Hematopoietic multipotent progenitor cell treated with erythropoietin and hydrocortisone succinate and interleukin-3 and kit ligand, for 17 days (in vitro differentiated cells): ENCODE data around the gene ATPAF1.

Experiments
- DNase-seq: peaks from one replicate; pipeline ENCODE4 v3.0.0-alpha.2; 2015; ENCODE audit warnings: low spot score

ATPAF1 gene

DNA sequence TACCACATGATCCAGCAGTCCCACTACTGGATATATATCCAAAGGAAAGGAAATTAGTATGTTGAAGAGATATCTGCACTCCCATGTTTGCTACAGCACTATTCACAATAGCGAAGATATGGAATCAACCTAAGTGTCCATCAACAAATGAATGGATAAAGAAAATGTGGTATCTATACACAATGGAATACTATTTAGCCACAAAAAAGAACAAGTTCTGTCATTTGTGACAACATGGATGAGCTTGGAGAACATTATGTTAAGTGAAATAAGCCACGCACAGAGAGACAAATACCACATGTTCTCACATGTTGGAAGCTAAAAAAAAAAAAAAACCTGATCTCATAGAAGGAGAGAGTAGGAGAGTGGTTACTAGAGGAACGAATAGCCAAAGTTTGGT, 17.7 kb downstream of the ATPAF1 start:
- no peak for DNase-seq

GRCh38 chr1:46649764-46650163, 18.4 kb downstream of the ATPAF1 start:
- no peak for DNase-seq

DNA sequence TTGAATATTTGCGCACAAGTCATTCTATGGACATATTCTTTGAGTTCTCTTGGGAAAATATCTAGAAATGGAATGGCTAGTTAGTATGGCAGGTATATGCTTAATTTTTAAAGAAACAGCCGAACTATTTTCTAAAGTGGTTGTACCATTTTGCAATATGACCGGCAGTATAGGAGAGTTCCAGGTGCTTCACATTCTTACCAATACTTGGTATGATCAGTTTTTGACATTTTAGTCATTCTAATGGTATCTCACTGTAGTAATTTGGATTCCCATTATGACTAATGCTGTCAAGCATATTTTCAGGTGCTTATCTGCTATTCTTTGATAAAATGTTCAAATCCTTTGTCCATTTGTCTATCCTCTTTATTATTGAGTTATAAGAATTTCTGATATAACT, 20.6 kb downstream of the ATPAF1 start:
- DNase-seq, result no peak

GRCh38 chr1:46646844-46647243, 21.3 kb downstream of the ATPAF1 start:
- DNase-seq, result no peak

DNA sequence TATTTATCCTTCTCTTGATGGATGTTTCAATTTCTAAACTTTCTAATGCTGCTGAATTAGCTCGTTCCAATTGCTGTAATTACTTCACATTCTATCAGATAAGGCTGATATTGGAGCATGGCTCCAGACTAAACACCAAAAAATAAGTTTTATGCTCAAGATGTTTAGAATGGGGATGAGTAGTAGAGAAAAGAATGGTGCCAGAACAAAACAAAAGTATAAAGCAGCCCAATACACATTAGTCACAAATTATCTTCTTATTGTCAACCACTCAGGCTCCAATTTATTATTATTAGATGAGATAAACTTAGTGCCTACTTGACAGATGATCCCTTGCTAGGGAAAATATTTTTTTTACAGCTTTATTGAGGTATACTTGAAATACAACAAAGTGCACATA, 21.8 kb downstream of the ATPAF1 start:
- no peak for DNase-seq

DNA sequence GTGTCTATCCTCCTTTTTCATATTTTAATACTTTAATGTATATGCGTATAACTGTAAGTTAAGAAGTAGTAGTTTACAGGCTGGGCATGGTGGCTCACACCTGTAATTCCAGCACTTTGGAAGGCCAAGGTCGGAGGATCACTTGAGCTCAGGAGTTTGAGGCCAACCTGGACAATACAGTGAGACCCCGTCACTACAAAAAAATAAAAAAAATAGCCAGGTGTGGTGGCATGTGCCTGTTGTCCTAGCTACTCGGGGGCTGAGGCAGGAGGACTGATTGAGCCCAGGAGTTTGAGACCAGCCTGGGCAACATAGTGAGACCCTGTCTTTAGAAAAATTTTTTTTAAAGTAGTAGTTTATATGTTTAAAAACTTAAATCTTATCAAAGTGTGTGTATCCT, 22.3 kb downstream of the ATPAF1 start:
- no peak for DNase-seq

GRCh38 chr1:46643368-46643775, 24.8 kb downstream of the ATPAF1 start:
- DNase-seq, result no peak

DNA sequence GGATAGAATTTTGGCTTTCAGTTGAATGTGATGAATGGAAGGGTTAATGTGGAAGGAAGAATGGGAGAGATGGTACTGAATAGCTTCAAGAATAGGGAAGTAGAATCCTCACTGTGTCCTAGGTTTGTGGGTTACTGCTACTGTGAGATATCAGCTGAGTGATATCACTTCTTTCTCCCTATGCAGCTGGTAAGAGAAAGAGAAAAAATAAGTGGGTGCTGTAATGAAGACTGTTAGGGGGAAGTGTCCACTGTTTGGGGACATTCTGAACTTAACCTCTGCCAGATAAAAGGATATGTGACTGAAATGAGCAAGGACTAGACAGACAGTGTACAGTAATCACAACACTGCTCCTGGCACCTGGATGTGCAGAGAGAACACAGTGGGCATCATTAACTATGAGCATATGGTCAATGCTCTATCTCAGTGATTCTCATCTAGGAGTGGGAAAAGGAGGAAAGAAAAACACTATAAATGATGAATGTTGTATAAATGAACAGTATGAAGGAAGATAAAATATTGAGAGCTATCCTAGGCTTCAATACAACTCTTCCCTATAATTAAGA, 26.0 kb downstream of the ATPAF1 start:
- no peak for DNase-seq

DNA sequence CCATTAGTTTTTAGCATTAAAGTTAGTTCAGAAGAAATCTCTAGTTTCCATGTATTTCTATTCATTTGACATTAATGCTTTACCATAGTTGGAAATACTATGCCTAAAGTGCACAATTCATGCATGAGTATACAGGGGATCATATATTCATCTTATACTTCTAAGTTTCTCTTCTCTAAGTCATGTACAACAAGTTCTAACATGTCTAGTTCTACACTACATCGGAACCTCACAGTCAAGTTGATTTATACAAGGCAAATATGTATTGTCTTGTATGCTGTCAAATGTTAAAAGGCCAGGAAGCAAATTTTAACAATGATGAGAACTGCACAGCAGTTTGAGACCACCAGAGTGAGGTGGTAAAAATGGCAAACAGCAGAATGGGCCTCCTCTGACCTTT, 28.6 kb downstream of the ATPAF1 start:
- DNase-seq, result no peak

DNA sequence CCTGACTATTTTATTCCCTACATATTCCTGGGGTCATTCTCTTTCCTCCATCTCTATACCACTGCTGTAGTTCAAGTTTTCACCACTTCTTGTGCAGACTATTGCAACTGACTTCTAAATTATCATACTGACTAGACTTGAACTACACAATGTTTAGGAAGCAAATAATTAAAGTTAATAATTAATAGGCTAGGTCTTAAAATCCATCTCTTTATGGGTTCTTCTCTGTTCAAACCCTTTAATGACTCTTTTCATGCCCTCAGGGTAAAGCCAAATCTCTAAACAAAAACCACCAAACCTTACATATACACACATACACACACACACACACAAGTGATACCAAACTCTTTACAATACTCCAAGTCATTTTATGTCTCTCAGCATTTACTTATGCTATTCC, 29.2 kb downstream of the ATPAF1 start:
- no peak for DNase-seq

- no peak for DNase-seq
Observed at GRCh38 chr1:46637444-46638083, 30.6 kb downstream of the ATPAF1 start.

GRCh38 chr1:46635205-46635604, 33.0 kb downstream of the ATPAF1 start:
- no peak for DNase-seq

DNA sequence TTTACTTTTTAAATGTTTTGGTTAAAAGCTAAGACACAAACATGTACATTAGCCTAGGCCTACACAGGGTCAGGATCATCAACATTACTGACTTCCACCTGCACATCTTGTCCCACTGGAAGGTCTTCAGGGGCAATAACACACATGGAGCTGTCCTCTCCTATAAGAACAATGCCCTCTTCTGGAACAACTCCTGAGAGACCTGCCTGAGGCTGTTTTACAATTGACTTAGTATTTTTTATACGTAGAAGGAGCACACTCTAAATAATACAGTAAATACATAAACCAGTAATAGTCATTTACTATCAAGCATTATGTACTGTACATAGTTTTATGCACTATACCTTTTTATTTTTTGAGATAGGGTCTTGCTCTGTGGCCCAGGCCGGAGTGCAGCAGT, 37.4 kb downstream of the ATPAF1 start:
- DNase-seq, result no peak

DNA sequence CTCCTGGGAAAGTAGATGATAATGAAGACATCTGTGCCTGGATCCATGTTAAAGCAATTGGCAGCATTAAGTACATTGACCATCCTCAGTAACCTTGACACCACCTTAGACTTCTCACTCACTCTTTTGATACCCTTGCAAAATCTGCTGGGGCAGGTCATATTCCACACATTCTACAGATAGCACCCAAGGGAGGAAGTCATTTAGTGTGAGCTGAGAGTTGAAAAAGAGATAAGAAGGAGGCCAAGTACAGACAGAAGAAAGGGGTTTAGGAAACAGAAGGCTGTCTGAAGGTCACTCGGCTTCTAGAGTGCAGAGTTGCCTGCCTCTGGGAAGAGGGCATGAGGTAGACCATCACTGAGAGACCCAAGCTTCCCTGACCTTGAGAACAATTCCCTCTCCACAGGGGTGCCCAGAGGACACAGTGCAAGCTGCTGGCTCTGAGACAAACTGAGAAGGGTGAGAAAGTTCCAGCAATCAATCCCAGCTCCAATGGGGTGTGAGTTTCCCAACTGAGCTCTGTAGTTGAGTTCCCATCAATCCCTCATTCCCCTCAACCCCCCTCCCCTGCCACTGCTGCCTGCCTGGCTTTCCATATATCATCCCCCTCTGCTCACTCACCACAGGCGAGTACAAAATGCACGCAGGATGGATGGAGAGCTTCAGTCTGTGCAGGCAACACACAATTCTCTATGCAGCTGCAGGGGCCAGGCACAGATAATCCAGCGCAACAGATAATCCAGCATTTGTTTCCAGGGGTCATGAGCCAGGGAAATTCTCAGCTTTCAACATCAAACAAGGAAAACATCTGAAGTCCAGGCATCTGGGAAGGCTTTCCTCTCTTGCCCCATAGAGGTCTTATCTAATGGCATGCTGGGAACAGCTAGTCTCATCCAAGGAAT, 44.2 kb downstream of the ATPAF1 start:
- DNase-seq, result no peak

DNA sequence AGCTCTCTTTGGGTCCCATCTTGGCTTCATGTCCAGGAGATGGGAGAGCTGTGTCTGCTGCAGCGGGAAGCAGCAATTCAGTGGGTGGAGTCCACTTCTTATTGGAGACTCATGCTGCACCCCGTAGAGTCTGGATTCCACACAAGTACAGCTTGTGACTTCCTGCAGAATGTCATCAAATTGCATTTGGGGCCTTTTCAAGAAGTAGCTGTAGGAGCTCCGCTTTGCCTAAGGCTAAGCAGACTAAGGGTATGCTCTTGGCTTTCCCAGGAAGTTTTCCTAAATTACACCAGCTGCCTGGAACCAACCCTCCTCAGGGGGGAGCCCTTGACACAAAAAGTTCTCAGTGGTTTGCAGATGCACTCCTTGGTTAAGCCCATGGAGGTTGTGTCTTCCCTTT, 45.8 kb downstream of the ATPAF1 start:
- peak; percentile 71 for DNase-seq

- no peak for DNase-seq
Observed at GRCh38 chr1:46621930-46622329, 46.2 kb downstream of the ATPAF1 start.

GRCh38 chr1:46619656-46620258, 48.4 kb downstream of the ATPAF1 start:
- no peak for DNase-seq

DNA sequence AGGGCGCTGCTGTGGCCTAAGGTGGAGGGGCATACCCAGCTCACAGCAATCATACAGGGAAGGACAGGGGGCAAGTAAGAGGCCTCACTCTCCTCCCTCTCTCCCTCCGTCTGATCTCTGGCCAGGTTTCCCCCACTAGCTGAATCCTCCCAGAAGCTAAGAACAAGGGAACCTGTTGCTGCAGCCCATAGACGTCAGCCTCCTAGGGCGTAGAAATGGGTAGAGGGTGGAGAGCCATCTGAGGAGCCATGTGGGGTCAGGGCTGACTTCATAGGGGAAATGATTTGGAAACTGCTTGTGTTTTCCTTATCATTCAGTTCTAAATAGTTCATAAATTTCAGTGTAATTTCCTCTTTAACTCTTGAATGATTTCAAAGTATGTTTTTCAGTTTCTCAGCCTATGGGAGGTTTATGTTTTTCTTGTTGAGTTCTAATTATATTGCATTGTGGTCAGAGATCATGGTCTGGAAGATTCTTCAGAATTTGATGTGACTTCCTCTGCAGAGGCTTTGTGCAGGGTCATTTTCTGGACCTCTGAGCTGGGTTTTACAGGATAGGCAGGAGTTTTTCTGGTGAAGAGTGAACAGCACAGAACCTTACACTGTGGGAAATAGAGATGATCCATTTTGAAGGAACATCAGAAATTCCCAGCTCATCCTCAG, 49.3 kb downstream of the ATPAF1 start:
- DNase-seq, result no peak

GRCh38 chr1:46617833-46618232, 50.3 kb downstream of the ATPAF1 start:
- no peak for DNase-seq

DNA sequence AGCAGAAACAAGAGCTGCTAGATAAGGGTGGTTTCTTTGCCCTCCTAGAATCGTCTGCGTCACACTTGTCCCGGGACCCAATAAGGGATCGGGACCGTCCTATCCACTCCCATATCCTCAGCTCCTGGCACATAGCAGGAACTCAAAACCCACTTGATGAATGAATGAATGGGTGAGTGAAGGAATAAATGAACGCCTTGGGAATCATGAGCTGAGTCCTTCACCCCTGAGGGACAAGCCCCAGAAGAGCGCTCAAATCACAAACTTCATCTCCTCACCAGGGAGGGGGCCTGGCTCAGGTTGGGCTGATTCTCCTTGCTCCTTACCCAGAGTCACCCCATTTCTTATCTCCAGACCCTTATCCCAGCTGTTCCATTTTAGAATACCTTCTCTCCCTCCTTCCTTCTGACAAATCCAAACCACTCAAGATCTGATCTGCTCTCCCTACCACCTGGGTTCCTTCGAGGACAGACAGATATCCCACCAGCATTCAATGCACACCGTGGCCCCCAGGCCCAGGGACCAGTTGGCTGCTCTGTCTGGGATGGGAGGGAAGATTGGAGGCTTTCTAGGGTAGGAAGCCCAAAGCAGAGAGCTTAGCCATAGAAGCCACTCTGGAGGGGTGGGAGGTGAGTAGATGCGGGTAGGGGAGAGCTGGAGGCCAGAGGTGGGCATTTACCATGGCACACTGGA, 50.9 kb downstream of the ATPAF1 start:
- DNase-seq, result no peak

- DNase-seq, result peak; percentile 71
Observed at GRCh38 chr1:46616277-46617107, 51.7 kb downstream of the ATPAF1 start, which contains the start of gene MOB3C. Gene MOB3C, minus strand, starts transcription at chr1:46616811. Its CDS starts 3,490 bp downstream, at chr1:46613321.
